Endodermal cell (in vitro differentiated cells): Measurements from ENCODE around the gene TCN1. TPM values are rescaled to one million over a fixed set of nuclear protein-coding genes. Genes with fewer than 3 reads are reported as not detected.

Source experiments
- DNase-seq: peaks from one replicate; pipeline ENCODE4 v3.0.0-alpha.2; 2017
- H3K27ac ChIP-seq: 2 replicates; pipeline ENCODE4 v1.5.1; 2013; ENCODE audit warnings: mild to moderate bottlenecking, low read depth, low read length, moderate library complexity
- H3K27me3 ChIP-seq: 2 replicates; pipeline ENCODE4 v1.6.1; 2013; ENCODE audit warnings: mild to moderate bottlenecking, low read length, moderate library complexity; ENCODE audit not compliant: insufficient read depth, control insufficient read depth, poor library complexity, severe bottlenecking
- H3K36me3 ChIP-seq: 2 replicates; pipeline ENCODE4 v1.7.0; 2013; ENCODE audit warnings: mild to moderate bottlenecking, low read length, moderate library complexity; ENCODE audit not compliant: control insufficient read depth, insufficient read depth
- H3K4me1 ChIP-seq: one replicate; pipeline ENCODE4 v1.7.0; 2013; ENCODE audit warnings: low read length; ENCODE audit not compliant: control insufficient read depth, insufficient read depth
- H3K4me3 ChIP-seq: 2 replicates; pipeline ENCODE4 v1.5.1; 2013; ENCODE audit warnings: mild to moderate bottlenecking, low read length, moderate library complexity
- H3K9ac ChIP-seq: 2 replicates; pipeline ENCODE4 v1.6.1; 2013; ENCODE audit warnings: mild to moderate bottlenecking, low read length, moderate library complexity; ENCODE audit not compliant: poor library complexity, severe bottlenecking; ENCODE audit errors: extremely low read depth
- H3K9me3 ChIP-seq: 2 replicates; pipeline ENCODE4 v1.6.1; 2013; ENCODE audit warnings: mild to moderate bottlenecking, low read length, moderate library complexity; ENCODE audit not compliant: control insufficient read depth
- H3K27ac Mint-ChIP-seq: 2 replicates; pipeline ENCODE4 v1.8.0; 2020; ENCODE audit warnings: mixed read lengths
- H3K27me3 Mint-ChIP-seq: 2 replicates; pipeline ENCODE4 v1.8.0; 2021; ENCODE audit warnings: mild to moderate bottlenecking, mixed read lengths; ENCODE audit not compliant: insufficient read depth
- H3K36me3 Mint-ChIP-seq: 2 replicates; pipeline ENCODE4 v1.8.0; 2020; ENCODE audit warnings: low read depth, mixed read lengths
- H3K4me1 Mint-ChIP-seq: 2 replicates; pipeline ENCODE4 v1.8.0; 2020; ENCODE audit warnings: mixed read lengths
- H3K4me3 Mint-ChIP-seq: 2 replicates; pipeline ENCODE4 v1.8.0; 2020; ENCODE audit warnings: mild to moderate bottlenecking, moderate library complexity, mixed read lengths
- H3K9me3 Mint-ChIP-seq: 2 replicates; pipeline ENCODE4 v1.8.0; 2020; ENCODE audit warnings: mild to moderate bottlenecking, mixed read lengths
- WGBS, 2 experiments: methylation state at CpG; one replicate each; pipeline versions ENCODE4 v1.1.5 to v1.1.7; 2013; ENCODE audit warnings: missing lambda C conversion rate in 2 of 2, mixed read lengths in 1 of 2; ENCODE audit not compliant: insufficient coverage in 1 of 2, insufficient read length in 1 of 2; 5-methylcytosine and 5-hydroxymethylcytosine counted together
- total RNA-seq, 2 donors: library from RNA; stranded (reverse); fragmentation: NEBNext Ultra II Directional in 1 of 2; extraction: Animal tissue kit (Norgen Biotek cat#: 25700) in 1 of 2; gene quantifications; 2 replicates in 1 of 2; 3 replicates in 1 of 2; pipeline ENCODE4 v1.2.1, GENCODE V29; 2021
- TF ChIP-seq, protein P1 (sequence below): fragments of 200-600 bp; sonication (generic); conservative IDR thresholded peaks from 2 replicates; pipeline ENCODE4 v1.5.0; 2021; ENCODE audit warnings: antibody characterized with exemption, mild to moderate bottlenecking

Gene TCN1
- total RNA-seq, 2 donors from 2014 or later: not detected

DNA sequence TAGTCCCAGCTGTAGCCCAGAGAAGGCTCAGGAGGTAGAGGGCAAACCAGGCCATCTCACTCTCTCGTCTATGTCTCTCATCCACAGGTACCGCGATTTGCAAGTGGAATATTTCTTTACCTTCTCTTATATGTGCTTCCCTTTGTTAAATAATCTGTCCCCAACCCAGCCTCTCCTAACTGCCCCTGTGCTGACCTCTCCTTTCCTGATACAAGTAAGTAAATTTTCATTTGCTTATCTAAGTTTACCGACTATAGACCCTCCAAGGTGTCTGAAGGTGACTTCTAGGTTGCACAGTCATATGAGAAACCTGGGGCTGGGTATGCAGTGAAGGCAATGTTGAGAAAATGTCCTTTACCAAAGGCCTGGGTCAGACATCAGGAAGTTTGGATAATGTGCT lies 20.9 kb downstream of the TCN1 start, which contains the start of gene CBLIF:
TSS of gene CBLIF (minus strand) at position 101 of the 400 bp plus-strand sequence. CDS start at position 55, 46 bp downstream.
- peaks cover 1% of the 10 kb centered on the region for H3K4me1 Mint-ChIP-seq
- 92 to 100% methylated on average over 2 to 4 of the region's 4 CpGs for WGBS, 2 experiments

DNA sequence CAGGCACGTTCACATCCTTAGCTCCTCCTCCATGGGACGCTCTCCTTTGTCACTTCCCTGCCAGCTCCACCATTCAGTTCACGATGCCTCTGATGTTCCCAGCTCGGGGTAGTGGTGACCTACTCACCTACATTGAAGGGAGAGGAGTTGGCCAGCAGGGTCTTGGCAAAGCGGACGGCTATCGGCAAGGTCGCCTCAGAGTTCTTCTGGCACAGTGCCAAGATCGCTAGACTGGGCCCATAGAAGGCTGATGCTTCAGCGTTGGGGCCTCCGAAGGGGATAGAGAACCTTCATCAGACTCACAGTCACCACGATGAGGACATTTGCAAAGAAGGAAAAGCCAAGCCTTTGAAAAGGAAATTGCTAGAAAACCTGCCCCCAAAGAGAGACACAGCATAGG lies 24.0 kb downstream of the TCN1 start:
- Mint-ChIP-seq H3K9me3 (no peaks in the 10 kb centered on the region), H3K27me3 (no peaks in the 10 kb centered on the region), H3K36me3 (no peaks in the 10 kb centered on the region), H3K4me3 (no peak overlapping the region), H3K27ac (no peak overlapping the region), H3K4me1 (peaks cover 1% of the 10 kb centered on the region)
- DNase-seq: no peak
- Histone ChIP-seq H3K27me3 (no peaks in the 10 kb centered on the region), H3K36me3 (no peaks in the 10 kb centered on the region), H3K9me3 (no peaks in the 10 kb centered on the region), H3K4me3 (no peak overlapping the region), H3K4me1 (no peaks in the 10 kb centered on the region), H3K9ac (no peak overlapping the region), H3K27ac (no peak overlapping the region)
- TF ChIP-seq, protein P1, sequence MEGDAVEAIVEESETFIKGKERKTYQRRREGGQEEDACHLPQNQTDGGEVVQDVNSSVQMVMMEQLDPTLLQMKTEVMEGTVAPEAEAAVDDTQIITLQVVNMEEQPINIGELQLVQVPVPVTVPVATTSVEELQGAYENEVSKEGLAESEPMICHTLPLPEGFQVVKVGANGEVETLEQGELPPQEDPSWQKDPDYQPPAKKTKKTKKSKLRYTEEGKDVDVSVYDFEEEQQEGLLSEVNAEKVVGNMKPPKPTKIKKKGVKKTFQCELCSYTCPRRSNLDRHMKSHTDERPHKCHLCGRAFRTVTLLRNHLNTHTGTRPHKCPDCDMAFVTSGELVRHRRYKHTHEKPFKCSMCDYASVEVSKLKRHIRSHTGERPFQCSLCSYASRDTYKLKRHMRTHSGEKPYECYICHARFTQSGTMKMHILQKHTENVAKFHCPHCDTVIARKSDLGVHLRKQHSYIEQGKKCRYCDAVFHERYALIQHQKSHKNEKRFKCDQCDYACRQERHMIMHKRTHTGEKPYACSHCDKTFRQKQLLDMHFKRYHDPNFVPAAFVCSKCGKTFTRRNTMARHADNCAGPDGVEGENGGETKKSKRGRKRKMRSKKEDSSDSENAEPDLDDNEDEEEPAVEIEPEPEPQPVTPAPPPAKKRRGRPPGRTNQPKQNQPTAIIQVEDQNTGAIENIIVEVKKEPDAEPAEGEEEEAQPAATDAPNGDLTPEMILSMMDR: no peak
- 95 to 96% methylated on average over 8 to 12 of the region's 12 CpGs for WGBS, 2 experiments

More for the DNA sequence above, 20.9 kb downstream of the TCN1 start, which contains the start of gene CBLIF:
- H3K4me3 ChIP-seq: no peak within 1 kb of the TSS
- TF ChIP-seq, protein P1: no peak
- Mint-ChIP-seq H3K9me3 (no peaks in the 10 kb centered on the region), H3K27ac (no peak within 1 kb of the TSS), H3K4me3 (no peak within 1 kb of the TSS), H3K36me3 (no peaks in the 10 kb centered on the region), H3K27me3 (no peaks in the 10 kb centered on the region)
- no peaks in the 10 kb centered on the region for H3K36me3 ChIP-seq
- no peak for DNase-seq
- no peak within 1 kb of the TSS for H3K9ac ChIP-seq
- no peak within 1 kb of the TSS for H3K27ac ChIP-seq
- H3K27me3 ChIP-seq: no peaks in the 10 kb centered on the region
- H3K4me1 ChIP-seq: no peaks in the 10 kb centered on the region
- H3K9me3 ChIP-seq: no peaks in the 10 kb centered on the region

DNA sequence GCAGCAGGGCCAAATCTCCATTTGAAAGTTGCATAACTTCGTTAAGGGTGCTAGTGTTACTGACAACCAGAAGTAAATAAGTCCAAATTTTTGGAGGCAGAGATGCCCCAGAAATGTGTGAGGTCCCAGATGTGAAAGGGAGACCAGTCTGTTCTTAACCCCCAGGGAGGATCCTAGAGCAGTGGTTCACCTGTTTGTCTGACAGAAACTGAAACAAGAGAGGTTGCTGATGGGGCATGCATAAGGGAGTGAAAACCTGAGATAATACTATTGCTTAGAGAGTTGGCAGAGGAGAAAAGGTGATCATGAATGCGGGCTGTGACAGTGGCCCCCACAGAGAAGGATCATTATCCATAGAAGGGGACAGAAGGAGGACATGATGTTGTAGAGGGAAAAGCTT lies 24.8 kb downstream of the TCN1 start:
- no peak overlapping the region for H3K27ac ChIP-seq
- Mint-ChIP-seq H3K4me1 (peaks cover 1% of the 10 kb centered on the region), H3K9me3 (no peaks in the 10 kb centered on the region), H3K4me3 (no peak overlapping the region), H3K36me3 (no peaks in the 10 kb centered on the region), H3K27me3 (no peaks in the 10 kb centered on the region), H3K27ac (no peak overlapping the region)
- no peak overlapping the region for H3K4me3 ChIP-seq
- no peak overlapping the region for H3K9ac ChIP-seq
- no peak for DNase-seq
- H3K27me3 ChIP-seq: no peaks in the 10 kb centered on the region
- TF ChIP-seq, protein P1: no peak
- no peaks in the 10 kb centered on the region for H3K4me1 ChIP-seq
- H3K9me3 ChIP-seq: no peaks in the 10 kb centered on the region
- WGBS, 2 experiments: 88 to 90% methylated on average over 2 of the region's 2 CpGs
- no peaks in the 10 kb centered on the region for H3K36me3 ChIP-seq
